Measurements from ENCODE around the gene PGAP2.
A peak's percentile ranks its signal among the peaks of the same experiment; 100 is the strongest.
"Not testable (repeated sequence)": the region's sequence is repeated elsewhere in the genome, so short reads cannot be mapped to it uniquely, and the experiment has no call there.

Gene PGAP2

GRCh38 chr11:3807909-3808860, at the start of gene PGAP2:
PGAP2 (plus strand) TSS chr11:3808560; CDS start chr11:3811260, 2,700 bp downstream.
- DNase-seq (ENCODE audit: low read depth in 2 of 2) = peak in 1 of 2 donors; percentile 48

GRCh38 chr11:3764266-3764665, 44.1 kb upstream of the PGAP2 start:
- DNase-seq (ENCODE audit: low read depth in 2 of 2) = no peak

GRCh38 chr11:3766836-3767235, 41.5 kb upstream of the PGAP2 start:
- not testable (repeated sequence) for DNase-seq (ENCODE audit: low read depth in 2 of 2)

- DNase-seq (ENCODE audit: low read depth in 2 of 2) = no peak
Measured at GRCh38 chr11:3767536-3767935, 40.8 kb upstream of the PGAP2 start.

GRCh38 chr11:3773180-3773579, 35.2 kb upstream of the PGAP2 start:
- DNase-seq (ENCODE audit: low read depth in 2 of 2) = no peak

- DNase-seq (ENCODE audit: low read depth in 2 of 2) = no peak
Measured at GRCh38 chr11:3775736-3776406, 32.5 kb upstream of the PGAP2 start.

- DNase-seq (ENCODE audit: low read depth in 2 of 2) = no peak
Measured at GRCh38 chr11:3781423-3781822, 26.9 kb upstream of the PGAP2 start.

GRCh38 chr11:3782963-3783362, 25.4 kb upstream of the PGAP2 start:
- DNase-seq (ENCODE audit: low read depth in 2 of 2) = no peak

- no peak for DNase-seq (ENCODE audit: low read depth in 2 of 2)
Measured at GRCh38 chr11:3783611-3784010, 24.7 kb upstream of the PGAP2 start.

GRCh38 chr11:3786781-3787428, 21.5 kb upstream of the PGAP2 start:
- no peak for DNase-seq (ENCODE audit: low read depth in 2 of 2)

- DNase-seq (ENCODE audit: low read depth in 2 of 2) = not testable (repeated sequence)
Measured at GRCh38 chr11:3794387-3794786, 14.0 kb upstream of the PGAP2 start.

GRCh38 chr11:3795131-3796001, 13.0 kb upstream of the PGAP2 start:
- no peak for DNase-seq (ENCODE audit: low read depth in 2 of 2)

GRCh38 chr11:3796002-3796311, 12.4 kb upstream of the PGAP2 start:
- DNase-seq (ENCODE audit: low read depth in 2 of 2) = no peak

- DNase-seq (ENCODE audit: low read depth in 2 of 2) = no peak
Measured at GRCh38 chr11:3796346-3796745, 12.0 kb upstream of the PGAP2 start.

- no peak for DNase-seq (ENCODE audit: low read depth in 2 of 2)
Measured at GRCh38 chr11:3796801-3797328, 11.5 kb upstream of the PGAP2 start.

- DNase-seq (ENCODE audit: low read depth in 2 of 2) = peak; percentile 99 to 100
Measured at GRCh38 chr11:3797329-3798090, 10.8 kb upstream of the PGAP2 start, which contains the start of gene NUP98. NUP98 (minus strand) TSS chr11:3797554; CDS start chr11:3782117, 15,437 bp downstream.

GRCh38 chr11:3799143-3799542, 9.2 kb upstream of the PGAP2 start:
- no peak for DNase-seq (ENCODE audit: low read depth in 2 of 2)

GRCh38 chr11:3799873-3800272, 8.5 kb upstream of the PGAP2 start:
- no peak for DNase-seq (ENCODE audit: low read depth in 2 of 2)

GRCh38 chr11:3802011-3802790, 6.2 kb upstream of the PGAP2 start:
- no peak for DNase-seq (ENCODE audit: low read depth in 2 of 2)
